ENCODE data around the gene MARK3.

The MARK3 gene

DNA sequence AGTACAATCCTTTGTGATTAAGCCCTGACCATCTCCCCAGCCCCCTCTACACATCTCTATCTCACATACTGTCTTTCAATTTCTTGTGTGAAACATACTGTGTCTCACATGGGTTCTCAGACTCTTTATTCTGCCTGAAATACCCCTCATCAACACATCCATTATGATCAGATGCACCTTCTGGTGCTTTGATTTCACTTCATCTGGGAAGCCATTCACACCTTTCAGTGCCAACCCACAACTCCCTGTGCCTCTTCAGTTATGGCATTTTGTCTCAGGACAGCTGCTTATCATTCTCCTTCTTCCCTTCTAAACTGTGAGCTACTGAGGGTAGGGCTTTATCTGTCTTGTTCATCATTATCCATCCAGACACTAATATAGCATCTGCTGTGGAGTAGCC, 78.6 kb downstream of the MARK3 start:
- H3K36me3 ChIP-seq (ENCODE audit: control insufficient read depth, insufficient read depth, low read length): peaks cover 66% of the 10 kb centered on the region
- H3K9me3 ChIP-seq (ENCODE audit: control insufficient read depth, insufficient read depth, low read depth, low read length): no peaks in the 10 kb centered on the region
- no peak overlapping the region for H3K27ac ChIP-seq (ENCODE audit: low read depth, low read length)
- no peaks in the 10 kb centered on the region for H3K4me1 ChIP-seq (ENCODE audit: control insufficient read depth, insufficient read depth, low read length)
- no peak overlapping the region for H3K9ac ChIP-seq (ENCODE audit: low read length)
- H3K4me3 ChIP-seq (ENCODE audit: low read depth, low read length): no peak overlapping the region
- H3K27me3 ChIP-seq (ENCODE audit: control insufficient read depth, insufficient read depth, low read length): no peaks in the 10 kb centered on the region

DNA sequence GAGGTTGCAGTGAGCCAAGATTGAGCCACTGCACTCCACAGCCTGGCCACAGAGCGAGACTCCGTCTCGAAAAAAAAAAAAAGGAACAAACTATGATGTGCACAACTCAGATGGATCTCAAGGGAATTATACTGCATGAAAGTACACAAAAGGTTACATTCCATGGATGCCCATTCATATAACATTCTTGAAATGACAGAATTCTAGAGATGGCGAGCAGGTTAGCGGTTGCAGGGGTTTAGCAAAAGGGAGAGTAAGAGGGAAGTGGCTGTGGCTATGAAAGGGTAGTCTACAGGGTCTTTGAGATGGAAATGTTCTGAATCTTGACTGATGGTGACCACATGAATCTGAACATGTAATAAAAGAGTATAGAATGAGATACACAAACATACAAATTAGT, 87.7 kb downstream of the MARK3 start:
- Histone ChIP-seq H3K27ac (ENCODE audit: low read depth, low read length) (no peak overlapping the region), H3K27me3 (ENCODE audit: control insufficient read depth, insufficient read depth, low read length) (no peaks in the 10 kb centered on the region)

DNA sequence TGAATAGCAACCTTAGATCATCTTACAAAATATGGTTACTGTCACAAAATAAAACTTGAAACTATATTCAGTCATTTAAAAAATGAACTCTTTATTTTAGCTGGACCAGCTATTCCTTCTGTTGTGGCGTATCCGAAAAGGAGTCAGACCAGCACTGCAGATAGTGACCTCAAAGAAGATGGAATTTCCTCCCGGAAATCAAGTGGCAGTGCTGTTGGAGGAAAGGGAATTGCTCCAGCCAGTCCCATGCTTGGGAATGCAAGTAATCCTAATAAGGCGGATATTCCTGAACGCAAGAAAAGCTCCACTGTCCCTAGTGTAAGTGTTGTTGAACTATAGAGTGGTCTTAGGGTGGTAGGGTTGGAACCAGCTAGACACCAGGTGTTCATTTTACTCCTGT, 89.7 kb downstream of the MARK3 start:
- H3K27me3 ChIP-seq (ENCODE audit: control insufficient read depth, insufficient read depth, low read length): no peaks in the 10 kb centered on the region
- no peaks in the 10 kb centered on the region for H3K4me1 ChIP-seq (ENCODE audit: control insufficient read depth, insufficient read depth, low read length)
- no peak overlapping the region for H3K27ac ChIP-seq (ENCODE audit: low read depth, low read length)
- peaks cover 67% of the 10 kb centered on the region for H3K36me3 ChIP-seq (ENCODE audit: control insufficient read depth, insufficient read depth, low read length)
- no peaks in the 10 kb centered on the region for H3K9me3 ChIP-seq (ENCODE audit: control insufficient read depth, insufficient read depth, low read depth, low read length)
- no peak overlapping the region for H3K4me3 ChIP-seq (ENCODE audit: low read depth, low read length)
- no peak overlapping the region for H3K9ac ChIP-seq (ENCODE audit: low read length)

More for the DNA sequence above, 87.7 kb downstream of the MARK3 start:
- H3K4me1 ChIP-seq (ENCODE audit: control insufficient read depth, insufficient read depth, low read length): no peaks in the 10 kb centered on the region
- H3K9me3 ChIP-seq (ENCODE audit: control insufficient read depth, insufficient read depth, low read depth, low read length): no peaks in the 10 kb centered on the region
- H3K36me3 ChIP-seq (ENCODE audit: control insufficient read depth, insufficient read depth, low read length): peaks cover 75% of the 10 kb centered on the region
- no peak overlapping the region for H3K4me3 ChIP-seq (ENCODE audit: low read depth, low read length)
- H3K9ac ChIP-seq (ENCODE audit: low read length): no peak overlapping the region

DNA sequence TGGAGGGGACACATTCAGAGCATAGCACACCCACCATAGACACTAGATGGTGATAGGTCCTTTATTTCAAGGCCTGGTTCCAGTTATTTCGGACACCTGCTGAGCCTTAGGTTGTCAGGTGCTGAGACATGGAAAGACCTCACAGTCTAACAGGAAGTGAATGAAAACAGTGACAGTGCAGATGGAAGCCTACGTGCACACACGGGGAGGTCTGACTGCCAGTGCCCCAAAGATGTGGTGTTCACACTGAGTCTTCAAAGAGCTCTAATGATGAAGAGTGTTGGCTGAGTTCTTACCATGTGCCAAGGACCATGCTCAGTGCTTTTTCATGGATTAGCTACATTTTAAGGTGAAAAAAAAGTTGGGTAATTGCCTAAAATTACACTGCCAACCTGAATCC, 90.8 kb downstream of the MARK3 start:
- Histone ChIP-seq H3K4me1 (ENCODE audit: control insufficient read depth, insufficient read depth, low read length) (no peaks in the 10 kb centered on the region), H3K27ac (ENCODE audit: low read depth, low read length) (no peak overlapping the region), H3K9me3 (ENCODE audit: control insufficient read depth, insufficient read depth, low read depth, low read length) (no peaks in the 10 kb centered on the region), H3K9ac (ENCODE audit: low read length) (no peak overlapping the region), H3K36me3 (ENCODE audit: control insufficient read depth, insufficient read depth, low read length) (peaks cover 70% of the 10 kb centered on the region), H3K4me3 (ENCODE audit: low read depth, low read length) (no peak overlapping the region), H3K27me3 (ENCODE audit: control insufficient read depth, insufficient read depth, low read length) (no peaks in the 10 kb centered on the region)

DNA sequence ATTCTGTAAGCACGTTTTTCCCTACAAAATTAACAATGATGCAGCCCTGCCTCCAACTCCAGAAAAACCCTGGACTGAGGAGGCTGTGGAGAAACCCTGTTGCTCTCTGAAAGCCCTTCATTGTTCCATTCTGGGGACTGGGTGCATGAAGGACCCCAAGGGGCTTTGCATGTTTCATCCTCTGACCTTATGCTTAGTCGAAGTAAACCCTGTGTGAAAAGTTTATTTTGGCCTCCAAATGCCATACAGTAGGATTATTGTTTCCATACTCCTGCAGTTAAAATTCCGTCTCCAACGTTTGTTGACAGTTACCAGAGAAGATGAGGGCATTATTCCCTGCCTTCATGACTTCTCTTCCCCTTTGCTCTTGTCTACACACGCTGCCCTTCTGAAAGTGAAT, 91.4 kb downstream of the MARK3 start:
- no peaks in the 10 kb centered on the region for H3K27me3 ChIP-seq (ENCODE audit: control insufficient read depth, insufficient read depth, low read length)
- H3K4me1 ChIP-seq (ENCODE audit: control insufficient read depth, insufficient read depth, low read length): no peaks in the 10 kb centered on the region
- no peaks in the 10 kb centered on the region for H3K9me3 ChIP-seq (ENCODE audit: control insufficient read depth, insufficient read depth, low read depth, low read length)
- H3K9ac ChIP-seq (ENCODE audit: low read length): no peak overlapping the region
- no peak overlapping the region for H3K4me3 ChIP-seq (ENCODE audit: low read depth, low read length)
- no peak overlapping the region for H3K27ac ChIP-seq (ENCODE audit: low read depth, low read length)
- H3K36me3 ChIP-seq (ENCODE audit: control insufficient read depth, insufficient read depth, low read length): peaks cover 69% of the 10 kb centered on the region

DNA sequence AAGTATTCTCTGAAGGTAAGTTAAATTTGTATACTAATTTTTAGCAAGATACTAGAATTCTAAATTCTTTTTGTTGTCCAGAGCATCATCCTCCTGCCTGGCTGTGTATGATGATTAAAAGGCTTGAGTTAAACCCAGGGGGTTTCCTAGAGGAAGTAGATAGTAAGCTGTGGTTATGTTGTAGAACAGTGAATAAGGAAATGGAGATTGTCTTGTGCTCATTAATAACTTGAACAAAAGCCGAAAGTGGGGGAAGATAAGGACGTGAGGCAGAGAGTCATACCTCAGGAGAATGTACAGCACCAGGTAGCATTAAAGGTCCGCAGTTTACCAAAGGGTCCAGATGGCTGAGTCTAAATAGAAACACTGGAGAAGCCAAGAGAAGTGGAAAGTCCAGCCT, 95.4 kb downstream of the MARK3 start:
- Histone ChIP-seq H3K4me3 (ENCODE audit: low read depth, low read length) (no peak overlapping the region), H3K9ac (ENCODE audit: low read length) (no peak overlapping the region), H3K27me3 (ENCODE audit: control insufficient read depth, insufficient read depth, low read length) (no peaks in the 10 kb centered on the region), H3K36me3 (ENCODE audit: control insufficient read depth, insufficient read depth, low read length) (peaks cover 67% of the 10 kb centered on the region), H3K9me3 (ENCODE audit: control insufficient read depth, insufficient read depth, low read depth, low read length) (no peaks in the 10 kb centered on the region), H3K27ac (ENCODE audit: low read depth, low read length) (no peak overlapping the region), H3K4me1 (ENCODE audit: control insufficient read depth, insufficient read depth, low read length) (no peaks in the 10 kb centered on the region)

DNA sequence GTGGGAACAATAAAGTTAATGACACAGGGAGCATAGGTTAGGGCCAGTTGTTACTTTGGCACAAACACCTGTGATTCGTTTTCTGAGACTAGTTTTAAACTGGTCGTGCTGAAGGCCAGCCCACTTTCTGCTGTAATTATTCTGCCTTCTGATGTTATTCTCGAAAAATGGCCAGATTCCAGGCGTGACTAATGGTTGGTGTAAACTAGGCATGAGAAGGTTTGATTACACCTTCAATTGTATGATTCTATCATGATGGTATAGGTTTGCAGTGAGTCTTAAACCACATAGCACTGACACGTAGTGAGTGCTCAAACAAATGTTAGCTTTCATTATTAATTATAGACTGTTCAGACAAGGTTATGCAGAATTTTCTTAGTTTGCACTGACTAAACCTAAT, 98.4 kb downstream of the MARK3 start:
- Histone ChIP-seq H3K27me3 (ENCODE audit: control insufficient read depth, insufficient read depth, low read length) (no peaks in the 10 kb centered on the region), H3K4me1 (ENCODE audit: control insufficient read depth, insufficient read depth, low read length) (no peaks in the 10 kb centered on the region), H3K9me3 (ENCODE audit: control insufficient read depth, insufficient read depth, low read depth, low read length) (no peaks in the 10 kb centered on the region), H3K9ac (ENCODE audit: low read length) (no peak overlapping the region), H3K4me3 (ENCODE audit: low read depth, low read length) (no peak overlapping the region), H3K27ac (ENCODE audit: low read depth, low read length) (no peak overlapping the region), H3K36me3 (ENCODE audit: control insufficient read depth, insufficient read depth, low read length) (peaks cover 58% of the 10 kb centered on the region)

DNA sequence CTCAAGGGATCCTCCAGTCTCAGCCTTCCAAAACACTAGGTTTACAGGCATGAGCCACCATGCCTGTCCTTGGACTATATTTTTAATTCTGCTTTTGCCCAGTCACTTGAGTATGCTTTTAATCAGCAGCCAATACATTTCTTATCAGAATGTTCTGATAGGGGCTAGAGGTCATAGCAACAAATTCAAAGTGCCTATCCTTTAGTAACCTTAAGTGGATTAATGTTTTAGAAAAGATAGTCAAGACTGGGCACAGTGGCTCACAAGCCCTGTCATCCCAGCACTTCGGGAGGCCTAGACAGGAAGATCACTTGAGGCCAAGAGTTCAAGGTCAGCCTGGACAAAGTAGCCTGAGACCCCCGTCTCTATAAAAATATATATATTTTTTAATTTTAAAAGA, 100.3 kb downstream of the MARK3 start:
- no peak overlapping the region for H3K4me3 ChIP-seq (ENCODE audit: low read depth, low read length)
- no peaks in the 10 kb centered on the region for H3K9me3 ChIP-seq (ENCODE audit: control insufficient read depth, insufficient read depth, low read depth, low read length)
- peaks cover 61% of the 10 kb centered on the region for H3K36me3 ChIP-seq (ENCODE audit: control insufficient read depth, insufficient read depth, low read length)
- no peaks in the 10 kb centered on the region for H3K27me3 ChIP-seq (ENCODE audit: control insufficient read depth, insufficient read depth, low read length)
- no peak overlapping the region for H3K9ac ChIP-seq (ENCODE audit: low read length)
- no peaks in the 10 kb centered on the region for H3K4me1 ChIP-seq (ENCODE audit: control insufficient read depth, insufficient read depth, low read length)
- no peak overlapping the region for H3K27ac ChIP-seq (ENCODE audit: low read depth, low read length)

DNA sequence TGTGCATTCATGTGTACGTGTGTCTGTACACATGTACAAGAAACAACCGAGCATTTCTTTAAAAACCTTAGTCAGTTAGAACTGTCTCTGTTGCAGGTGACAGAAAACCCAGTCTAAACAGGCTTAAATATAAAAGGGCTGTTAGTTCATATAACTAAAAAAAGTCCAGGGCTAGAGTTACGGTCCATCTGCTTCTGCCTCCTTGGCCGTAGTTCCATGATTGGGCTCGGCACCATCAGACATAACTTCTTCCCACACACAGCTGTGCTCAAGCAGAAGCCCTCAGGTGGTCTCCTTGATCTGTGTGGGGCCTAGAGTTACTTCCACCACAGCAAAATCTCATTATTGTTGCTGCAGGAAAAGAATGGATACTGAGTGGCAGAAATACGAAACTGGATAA, 102.9 kb downstream of the MARK3 start:
- Histone ChIP-seq H3K9ac (ENCODE audit: low read length) (no peak overlapping the region), H3K27ac (ENCODE audit: low read depth, low read length) (no peak overlapping the region), H3K27me3 (ENCODE audit: control insufficient read depth, insufficient read depth, low read length) (no peaks in the 10 kb centered on the region), H3K36me3 (ENCODE audit: control insufficient read depth, insufficient read depth, low read length) (peaks cover 61% of the 10 kb centered on the region), H3K9me3 (ENCODE audit: control insufficient read depth, insufficient read depth, low read depth, low read length) (no peaks in the 10 kb centered on the region), H3K4me1 (ENCODE audit: control insufficient read depth, insufficient read depth, low read length) (no peaks in the 10 kb centered on the region), H3K4me3 (ENCODE audit: low read depth, low read length) (no peak overlapping the region)

DNA sequence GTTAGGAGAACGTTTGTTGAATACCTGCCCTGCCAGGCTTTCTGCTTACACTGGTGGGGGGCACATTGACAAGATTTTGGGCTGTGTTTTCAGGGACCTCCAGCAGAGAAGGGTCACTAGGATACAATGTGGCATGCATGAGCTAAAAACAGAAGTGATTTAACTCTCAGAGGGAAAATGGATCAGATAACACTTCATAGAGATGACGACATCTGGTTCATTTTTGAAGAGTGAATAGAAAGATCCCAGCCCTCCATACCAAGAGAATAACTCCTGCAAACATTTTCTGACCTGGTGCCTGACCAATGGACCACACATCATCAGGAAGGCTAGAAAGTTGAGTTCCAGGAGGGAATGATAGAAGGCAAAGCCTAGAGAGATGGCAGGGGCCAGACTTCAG, 103.7 kb downstream of the MARK3 start:
- no peaks in the 10 kb centered on the region for H3K4me1 ChIP-seq (ENCODE audit: control insufficient read depth, insufficient read depth, low read length)
- H3K9me3 ChIP-seq (ENCODE audit: control insufficient read depth, insufficient read depth, low read depth, low read length): no peaks in the 10 kb centered on the region
- H3K9ac ChIP-seq (ENCODE audit: low read length): no peak overlapping the region
- no peak overlapping the region for H3K4me3 ChIP-seq (ENCODE audit: low read depth, low read length)
- no peaks in the 10 kb centered on the region for H3K27me3 ChIP-seq (ENCODE audit: control insufficient read depth, insufficient read depth, low read length)
- no peak overlapping the region for H3K27ac ChIP-seq (ENCODE audit: low read depth, low read length)
- peaks cover 58% of the 10 kb centered on the region for H3K36me3 ChIP-seq (ENCODE audit: control insufficient read depth, insufficient read depth, low read length)

DNA sequence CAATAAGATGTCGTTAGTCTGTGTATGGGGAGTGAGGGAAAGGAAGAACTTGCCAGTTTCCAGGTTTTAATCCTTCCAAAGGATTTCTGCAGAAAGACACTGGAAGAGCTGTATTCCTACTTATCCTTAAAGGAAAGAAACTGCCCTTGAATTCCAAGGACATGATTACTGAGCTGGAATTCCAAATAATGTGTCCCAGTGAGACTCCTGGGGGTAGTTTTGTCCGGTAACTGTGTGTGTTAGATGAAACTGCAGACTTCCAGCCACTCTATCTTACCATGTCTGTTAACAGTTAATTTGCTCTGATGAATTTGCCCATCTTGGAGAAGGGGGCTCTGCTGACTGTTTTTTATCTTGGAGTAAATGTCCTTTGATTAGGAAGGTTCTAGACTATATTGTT, 104.4 kb downstream of the MARK3 start:
- Histone ChIP-seq H3K27ac (ENCODE audit: low read depth, low read length) (no peak overlapping the region), H3K36me3 (ENCODE audit: control insufficient read depth, insufficient read depth, low read length) (peaks cover 60% of the 10 kb centered on the region)

DNA sequence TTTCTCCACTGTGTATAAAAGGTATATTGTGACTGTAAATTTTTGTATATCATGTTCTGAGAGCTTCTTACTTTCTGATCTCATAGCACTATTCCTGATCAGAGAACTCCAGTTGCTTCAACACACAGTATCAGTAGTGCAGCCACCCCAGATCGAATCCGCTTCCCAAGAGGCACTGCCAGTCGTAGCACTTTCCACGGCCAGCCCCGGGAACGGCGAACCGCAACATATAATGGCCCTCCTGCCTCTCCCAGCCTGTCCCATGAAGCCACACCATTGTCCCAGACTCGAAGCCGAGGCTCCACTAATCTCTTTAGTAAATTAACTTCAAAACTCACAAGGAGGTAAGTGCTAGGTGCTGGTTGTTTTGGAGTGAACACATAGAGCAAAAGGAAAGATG, 106.5 kb downstream of the MARK3 start:
- Histone ChIP-seq H3K9ac (ENCODE audit: low read length) (no peak overlapping the region), H3K4me1 (ENCODE audit: control insufficient read depth, insufficient read depth, low read length) (no peaks in the 10 kb centered on the region), H3K27ac (ENCODE audit: low read depth, low read length) (no peak overlapping the region), H3K27me3 (ENCODE audit: control insufficient read depth, insufficient read depth, low read length) (no peaks in the 10 kb centered on the region), H3K36me3 (ENCODE audit: control insufficient read depth, insufficient read depth, low read length) (peaks cover 72% of the 10 kb centered on the region), H3K4me3 (ENCODE audit: low read depth, low read length) (no peak overlapping the region), H3K9me3 (ENCODE audit: control insufficient read depth, insufficient read depth, low read depth, low read length) (no peaks in the 10 kb centered on the region)

More for the DNA sequence above, 104.4 kb downstream of the MARK3 start:
- no peaks in the 10 kb centered on the region for H3K4me1 ChIP-seq (ENCODE audit: control insufficient read depth, insufficient read depth, low read length)
- H3K27me3 ChIP-seq (ENCODE audit: control insufficient read depth, insufficient read depth, low read length): no peaks in the 10 kb centered on the region
- H3K4me3 ChIP-seq (ENCODE audit: low read depth, low read length): no peak overlapping the region
- H3K9ac ChIP-seq (ENCODE audit: low read length): no peak overlapping the region
- no peaks in the 10 kb centered on the region for H3K9me3 ChIP-seq (ENCODE audit: control insufficient read depth, insufficient read depth, low read depth, low read length)
